GM10847 (cell line): ENCODE results near the gene TTC21A.

Source experiments
- POLR2A ChIP-seq: IDR thresholded peaks from 2 replicates; pipeline ENCODE4 v1.6.1; 2011; ENCODE audit not compliant: insufficient read length; ENCODE audit errors: extremely low read depth

Gene TTC21A

DNA sequence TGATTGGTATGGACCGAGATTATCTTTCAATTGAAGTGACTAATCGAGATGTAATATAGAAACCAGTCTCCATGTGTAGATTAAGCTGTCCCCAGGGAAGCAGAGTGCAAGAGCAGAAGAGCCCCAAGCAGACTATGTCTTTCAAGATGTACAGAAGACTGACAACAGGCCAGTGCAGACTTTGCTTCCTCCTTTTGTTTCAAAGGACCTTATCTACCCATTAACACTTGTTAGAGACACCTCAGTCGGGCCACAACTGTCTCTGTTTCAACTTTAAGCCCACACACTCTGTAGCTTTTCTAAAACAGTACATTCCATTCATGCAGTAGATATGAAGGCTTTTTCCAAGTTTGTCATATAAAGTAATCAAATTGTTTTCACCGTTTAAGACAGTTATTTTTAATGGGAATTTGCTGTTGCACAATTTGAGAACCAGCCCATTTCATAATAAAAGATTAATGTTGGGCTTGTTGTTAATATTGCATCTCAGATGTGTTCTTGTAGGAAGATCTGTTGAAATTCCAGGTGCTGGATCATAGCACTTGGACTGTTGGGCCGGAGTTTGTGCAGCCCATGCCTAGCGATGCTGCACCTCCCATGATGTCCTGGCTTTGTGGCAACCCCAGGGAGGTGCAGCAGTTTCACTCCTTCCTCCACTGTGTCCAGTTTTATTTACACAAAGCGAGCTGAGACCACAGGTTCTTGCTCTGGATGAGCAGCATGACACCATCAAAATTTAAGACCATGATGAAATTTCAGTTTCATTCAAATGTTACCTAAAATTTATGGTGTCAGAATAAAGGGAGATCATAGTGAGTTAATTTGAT lies 12.4 kb upstream of the TTC21A start:
- TF ChIP-seq POLR2A: no peak

DNA sequence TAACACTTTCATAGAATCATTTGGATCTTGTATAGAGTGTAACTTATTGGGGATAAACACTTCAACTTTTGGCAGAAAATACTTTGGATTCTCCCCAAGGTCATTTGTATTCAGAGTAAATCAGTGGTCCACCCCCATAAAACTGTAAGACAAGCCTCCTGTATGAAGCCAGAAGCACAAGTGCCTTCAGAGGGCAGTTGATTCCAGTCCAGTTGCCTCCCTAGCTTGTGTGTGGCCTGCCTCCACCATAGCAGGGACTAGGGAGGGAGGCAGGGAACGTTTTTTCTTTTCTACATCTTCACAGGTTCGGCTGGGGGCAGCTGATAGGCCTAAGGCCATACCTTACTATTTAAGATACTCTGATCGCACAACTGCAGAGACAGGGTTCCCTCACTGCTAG lies 11.7 kb upstream of the TTC21A start:
- TF ChIP-seq POLR2A: no peak

DNA sequence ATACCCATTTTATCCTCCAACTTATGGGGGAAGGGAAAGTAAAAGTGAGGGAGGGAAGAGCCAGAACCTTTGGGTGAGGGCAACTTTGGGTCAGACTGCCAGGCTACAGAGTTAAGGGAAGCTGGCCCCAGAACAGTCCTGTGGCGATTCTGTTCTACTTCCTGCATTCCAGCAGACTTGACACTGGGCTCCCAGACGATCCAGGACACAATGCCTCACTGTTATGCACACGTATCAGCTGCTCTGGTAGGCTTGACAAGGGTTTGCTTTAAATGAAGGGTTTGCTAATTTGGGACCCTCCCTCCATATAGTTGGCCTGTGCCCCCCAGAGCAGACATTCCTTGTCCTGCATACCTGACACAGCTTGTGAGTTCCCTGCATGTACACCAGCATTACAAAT lies 10.7 kb upstream of the TTC21A start:
- TF ChIP-seq POLR2A: no peak

DNA sequence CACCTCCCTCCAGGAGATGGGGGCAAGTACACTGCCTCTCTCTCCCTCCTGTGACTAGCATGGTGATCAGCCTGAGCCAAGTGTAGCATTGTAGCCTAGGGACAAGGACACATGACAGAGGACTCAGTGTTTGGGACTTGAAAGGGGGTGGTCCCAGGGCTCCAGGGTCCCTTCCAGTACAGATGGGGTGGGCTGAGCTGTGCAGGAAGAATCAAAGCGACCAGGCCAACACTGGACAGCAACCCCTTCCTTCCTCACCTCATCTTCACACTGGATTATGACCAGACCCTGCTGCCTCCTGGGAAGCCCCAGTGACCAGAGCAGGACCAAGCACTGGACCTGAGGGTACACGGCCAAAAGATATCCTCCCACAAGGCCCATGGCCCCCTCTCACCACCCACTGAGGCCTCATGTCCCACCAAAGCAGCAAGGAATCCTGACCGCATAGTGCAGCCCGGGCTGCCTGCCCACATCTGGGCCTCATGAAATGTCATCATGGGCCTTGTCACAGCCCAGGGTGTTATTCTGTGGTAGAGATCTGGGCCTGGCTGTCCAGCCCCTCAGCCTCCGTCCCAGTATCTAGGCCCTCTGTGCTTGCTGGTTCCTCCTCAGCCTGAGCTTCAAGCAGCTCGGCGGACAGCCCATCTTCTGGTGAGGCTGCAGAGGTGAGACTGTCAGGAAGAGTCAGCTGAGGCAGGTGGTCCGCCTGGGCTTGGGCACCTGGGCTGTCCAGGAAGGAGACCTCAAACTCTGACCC lies 9.6 kb upstream of the TTC21A start:
- no peak for TF ChIP-seq POLR2A

DNA sequence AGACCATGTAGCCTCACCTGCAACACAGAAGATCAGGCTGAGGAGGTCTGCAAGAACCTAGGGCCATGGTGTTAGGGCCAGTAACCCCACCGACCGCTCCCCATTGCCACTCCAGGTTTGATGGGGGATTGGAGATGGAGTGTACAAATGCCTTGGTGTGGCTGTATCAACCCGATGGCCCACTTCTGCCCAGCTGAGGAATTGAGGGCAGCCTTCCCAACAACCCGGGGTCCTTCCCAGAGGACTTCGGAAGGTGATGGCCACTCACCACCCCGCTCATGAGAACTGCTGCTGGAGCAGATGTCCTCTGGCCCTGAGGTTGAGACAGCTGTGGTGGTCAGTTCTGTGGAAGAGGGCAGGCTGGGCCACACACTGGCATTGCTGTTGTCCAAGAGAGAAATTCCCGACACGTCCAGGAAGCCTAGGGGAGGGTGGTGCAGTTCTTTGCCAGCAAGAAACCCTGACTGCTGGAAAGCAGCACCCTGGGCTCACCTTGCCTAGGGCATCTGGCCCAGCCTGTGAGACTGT lies 8.9 kb upstream of the TTC21A start:
- no peak for TF ChIP-seq POLR2A

DNA sequence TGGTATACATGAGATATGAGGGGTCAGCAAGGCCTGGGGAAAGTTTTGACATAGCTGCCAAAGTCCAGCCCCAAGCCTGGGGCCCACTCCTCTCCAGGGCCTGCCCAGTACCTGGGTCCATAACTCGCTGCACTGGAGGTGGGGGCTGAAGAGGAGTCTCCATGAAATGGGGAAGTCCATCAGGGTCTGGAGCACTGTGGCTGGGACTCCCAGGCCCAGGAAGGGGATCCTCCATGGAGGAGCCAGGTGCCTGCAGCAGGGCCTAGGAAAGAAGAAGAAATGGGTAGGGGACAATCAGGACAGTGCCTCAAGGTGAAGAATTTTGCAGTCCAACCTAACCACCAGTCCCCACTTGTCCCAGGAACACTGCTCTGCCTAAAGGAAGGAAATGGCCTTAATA lies 8.2 kb upstream of the TTC21A start:
- TF ChIP-seq POLR2A: no peak

DNA sequence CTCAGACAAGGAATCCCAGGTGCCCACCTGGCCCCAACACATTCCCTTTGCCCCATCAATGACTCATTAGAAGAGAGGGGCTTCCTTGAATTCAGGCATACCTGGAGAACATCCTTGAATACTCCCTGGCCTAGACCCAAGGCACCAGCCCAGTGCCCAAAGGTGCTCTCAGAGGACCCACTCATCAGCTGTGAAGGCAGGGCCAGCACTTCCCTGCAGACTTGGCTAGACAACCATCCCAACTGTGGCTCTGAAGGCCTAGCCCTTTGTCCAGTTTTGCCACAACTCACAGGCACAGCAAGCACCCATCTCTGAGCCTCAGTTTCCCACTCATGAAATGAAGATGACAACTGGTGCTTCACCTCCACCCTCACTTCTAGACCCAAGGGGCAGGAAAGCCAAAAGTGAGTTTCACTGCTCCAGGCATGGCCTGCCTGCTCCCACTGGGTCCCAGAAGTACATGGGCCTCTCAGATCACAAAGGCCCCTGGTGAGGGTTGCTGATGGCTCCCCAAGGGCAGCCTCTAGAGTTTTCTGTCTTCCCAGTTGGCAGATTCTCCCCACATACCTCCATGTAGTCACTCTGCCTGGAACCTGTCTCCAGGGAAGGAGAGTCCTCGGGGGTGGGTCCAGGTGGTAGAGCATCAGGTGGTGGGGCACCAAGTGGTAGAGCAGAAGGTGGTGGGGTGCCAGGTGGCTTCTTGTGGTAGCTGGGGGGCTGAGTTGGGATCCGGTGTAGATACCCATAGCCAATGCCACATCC lies 7.6 kb upstream of the TTC21A start:
- TF ChIP-seq POLR2A: no peak

DNA sequence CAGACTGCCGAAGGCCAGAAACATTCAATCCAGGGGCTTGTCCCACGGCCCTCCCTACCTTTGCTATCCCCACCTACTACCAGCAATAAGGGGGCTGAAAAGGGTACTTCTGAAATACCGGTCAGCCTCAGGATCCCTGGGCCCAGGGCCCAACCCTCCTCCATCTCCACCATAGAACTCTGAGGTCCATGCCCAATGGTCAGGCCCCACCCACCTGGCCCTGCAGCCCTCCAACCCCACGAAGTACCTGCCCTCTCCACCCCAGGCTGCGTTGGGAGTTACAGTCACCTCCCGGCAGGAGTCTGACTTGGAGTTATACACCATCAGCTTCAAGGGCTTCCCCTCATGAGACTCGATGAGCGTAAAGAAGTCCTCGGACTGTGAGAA lies 7.0 kb upstream of the TTC21A start:
- TF ChIP-seq POLR2A: no peak

DNA sequence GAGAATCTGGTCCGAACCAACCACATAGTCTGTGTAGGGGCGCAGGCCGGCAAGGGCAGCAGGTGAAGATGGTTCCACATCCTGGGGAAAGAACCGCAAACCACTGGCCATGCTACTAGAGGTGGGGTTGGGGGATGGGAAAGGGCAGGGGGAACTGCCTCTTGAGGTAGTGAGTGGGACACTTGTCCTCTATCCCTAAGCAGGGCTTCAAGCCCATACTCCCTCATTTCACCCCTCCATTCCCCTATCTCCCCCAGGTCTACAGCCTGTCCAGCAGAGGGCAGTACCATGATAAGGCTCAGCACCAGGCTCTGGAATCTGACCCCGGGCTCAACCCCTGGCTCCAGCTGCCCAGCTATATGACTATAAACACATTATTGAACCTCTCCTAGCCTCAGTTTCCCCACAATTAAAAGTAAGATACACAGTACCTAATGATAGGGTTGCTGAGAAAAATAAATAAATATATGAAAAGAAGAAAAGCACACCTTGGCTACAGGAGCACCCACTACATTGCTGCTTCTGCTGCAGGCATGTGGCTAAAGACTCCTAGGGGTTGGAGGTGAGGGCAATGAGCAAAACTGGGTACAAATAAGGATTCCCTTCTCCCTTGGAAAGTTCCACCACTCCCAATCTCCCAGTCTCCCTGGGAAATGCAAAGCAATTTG lies 6.3 kb upstream of the TTC21A start:
- no peak for TF ChIP-seq POLR2A

DNA sequence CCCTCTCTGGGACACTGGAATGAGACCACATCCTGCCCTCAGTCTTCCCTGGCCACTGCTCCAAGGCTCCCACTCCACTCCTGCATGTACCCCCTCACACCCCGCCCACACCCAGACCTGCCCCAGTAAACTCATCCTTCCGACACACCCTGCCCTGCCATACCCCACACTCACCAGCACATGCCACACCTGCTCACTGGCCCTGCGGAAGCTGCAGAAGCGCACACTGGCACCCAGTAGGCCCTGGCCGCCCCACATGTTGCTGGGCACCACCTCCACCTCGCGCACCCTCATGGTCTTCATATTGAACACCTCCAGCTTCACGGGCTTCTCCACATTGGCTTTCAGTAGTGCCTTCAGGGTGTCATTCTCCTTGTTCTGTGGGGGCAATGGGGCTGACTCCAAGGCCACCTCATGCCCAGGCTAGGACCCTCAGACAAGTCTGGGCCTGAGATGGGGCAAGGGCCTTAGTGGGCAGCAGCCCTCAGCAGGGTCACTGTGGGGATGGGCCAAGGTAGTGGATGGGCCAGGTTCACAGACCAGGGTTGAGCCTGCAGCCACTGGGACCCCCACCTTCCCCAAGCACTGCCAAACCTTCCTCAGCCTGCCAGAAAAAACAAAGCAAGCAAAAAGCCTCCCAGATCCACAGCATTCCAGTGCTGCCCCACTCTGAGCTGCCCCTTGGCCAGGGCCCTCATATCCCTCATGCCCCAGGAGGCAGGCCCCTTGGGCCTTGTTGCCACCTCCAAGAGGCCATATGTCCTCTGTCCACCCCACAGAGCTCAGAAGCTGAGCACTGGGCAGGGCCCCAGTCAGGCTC lies 4.8 kb upstream of the TTC21A start:
- TF ChIP-seq POLR2A: no peak

DNA sequence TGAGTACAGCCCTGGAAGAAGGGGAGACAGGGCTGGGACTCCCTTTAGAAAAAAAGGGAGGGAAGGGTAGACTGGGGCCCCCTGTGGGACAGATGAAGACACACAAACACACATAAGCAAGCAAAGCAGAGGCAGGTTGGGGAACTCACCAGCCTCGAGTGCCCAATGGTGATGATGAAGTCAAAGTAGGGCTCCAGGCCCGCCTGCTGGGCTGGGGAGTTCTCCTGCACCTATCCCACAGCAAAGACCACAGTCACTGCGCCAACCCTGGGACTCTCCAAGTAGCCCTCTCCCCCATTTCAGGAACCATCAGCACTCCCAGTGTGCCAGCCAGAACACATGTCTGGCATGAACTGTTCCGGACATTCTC lies 4.2 kb upstream of the TTC21A start:
- TF ChIP-seq POLR2A: no peak

DNA sequence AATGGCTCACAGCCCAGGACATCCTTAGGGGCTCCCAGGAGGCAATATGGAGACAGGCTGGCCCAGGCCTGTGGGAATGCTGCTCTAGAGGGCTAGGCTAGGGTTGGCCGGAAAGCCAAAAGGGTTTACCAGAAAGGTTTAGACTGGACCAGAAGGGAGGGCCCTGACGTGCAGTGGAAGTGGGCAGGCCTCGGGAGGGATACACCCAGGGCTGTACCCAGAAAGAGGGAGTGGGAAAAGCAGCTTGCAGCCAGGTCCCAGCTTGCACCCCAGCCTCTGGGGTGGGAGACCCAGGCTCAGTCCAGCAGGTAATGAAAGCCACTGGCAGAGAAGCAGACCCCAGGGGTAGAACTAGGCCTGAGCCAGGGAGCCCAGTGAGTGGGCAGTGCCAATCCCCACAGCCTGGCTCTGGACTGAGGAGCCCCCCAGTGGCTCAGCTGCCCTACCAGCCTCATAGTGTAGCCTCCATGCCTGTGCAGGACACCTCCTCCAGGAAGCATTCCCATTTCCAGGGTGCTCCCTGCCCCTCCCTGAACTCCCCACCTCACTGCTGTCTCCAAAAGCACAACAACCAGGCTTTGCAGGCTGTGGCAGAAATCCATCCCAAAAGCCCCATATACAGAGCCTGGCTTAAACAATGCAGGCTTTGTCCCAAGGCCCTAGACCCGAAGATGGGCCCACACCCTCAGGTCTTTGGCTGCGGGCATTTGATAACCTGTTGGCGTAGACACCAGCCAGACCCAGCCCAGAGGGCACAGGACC lies 3.5 kb upstream of the TTC21A start:
- no peak for TF ChIP-seq POLR2A

DNA sequence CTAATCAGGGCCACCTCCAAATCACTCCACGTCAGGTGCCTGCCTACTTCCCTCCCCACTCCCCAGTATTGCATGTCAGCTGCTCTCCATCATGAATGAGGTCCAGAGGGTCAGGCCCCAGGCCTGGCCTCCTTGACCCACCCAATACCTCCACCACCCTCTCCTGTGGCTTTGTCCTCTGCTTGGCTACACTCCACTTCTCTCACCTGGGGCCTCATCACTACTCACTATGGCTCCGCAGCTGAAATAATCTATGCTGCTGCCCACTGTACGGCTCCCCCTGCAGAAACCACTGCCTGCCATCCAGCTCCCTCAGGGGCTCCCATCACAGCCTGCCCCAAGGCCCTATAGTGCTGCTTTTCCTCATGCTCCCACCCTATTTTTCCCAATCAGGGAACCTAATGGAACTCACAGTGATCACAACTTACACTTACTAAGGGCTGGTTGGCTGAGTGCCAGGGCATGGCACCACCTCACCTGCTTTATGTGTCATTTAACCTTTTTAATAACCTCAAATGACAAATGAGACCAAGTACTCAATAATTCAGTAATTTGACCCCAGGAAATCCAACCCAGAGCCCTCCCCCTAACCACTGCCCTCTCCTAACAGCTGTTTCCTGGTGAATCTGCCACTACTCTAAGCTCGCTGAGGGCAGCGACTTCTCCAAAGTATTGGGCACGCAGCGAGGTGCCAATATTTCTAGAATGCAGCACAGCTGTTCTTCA lies 2.4 kb upstream of the TTC21A start:
- TF ChIP-seq POLR2A: no peak
